Activated CD8-positive, alpha-beta memory T cell treated with anti-CD3 and anti-CD28 coated beads, Interleukin-2, amount 10 ng/mL, durations not matched to agents 7 days and 5 days (primary cell): ENCODE results near the gene ZNF32. TPM values are rescaled to one million over a fixed set of nuclear protein-coding genes. Genes with fewer than 3 reads are reported as not detected.
A peak's percentile ranks its signal among the peaks of the same experiment; 100 is the strongest.

Source experiments
- ATAC-seq: fragments of 150-1000 bp; cut with Tn5 transposase; one replicate; pipeline ENCODE4 v1.10.0; 2021; ENCODE audit warnings: moderate library complexity
- CTCF ChIA-PET: fragments of 350-600 bp; sonication (Branson Sonifier 250); formaldehyde crosslinking; loops from one replicate; lab custom pipeline; 2021; ENCODE audit warnings: antibody characterized with exemption; lab: Charles Lee
- DNase-seq: peaks from one replicate; pipeline ENCODE4 v3.0.0-alpha.2; 2020
- H3K27ac Mint-ChIP-seq: one replicate; pipeline ENCODE4 v1.8.0; 2021; ENCODE audit warnings: mild to moderate bottlenecking, mixed read lengths
- H3K27me3 Mint-ChIP-seq: one replicate; pipeline ENCODE4 v1.8.0; 2021; ENCODE audit warnings: mixed read lengths
- H3K36me3 Mint-ChIP-seq: one replicate; pipeline ENCODE4 v1.8.0; 2021; ENCODE audit warnings: mild to moderate bottlenecking, mixed read lengths
- H3K4me1 Mint-ChIP-seq: one replicate; pipeline ENCODE4 v1.8.0; 2021; ENCODE audit warnings: mixed read lengths
- H3K4me3 Mint-ChIP-seq: one replicate; pipeline ENCODE4 v1.8.0; 2021; ENCODE audit warnings: mild to moderate bottlenecking, moderate library complexity, mixed read lengths
- H3K9me3 Mint-ChIP-seq: one replicate; pipeline ENCODE4 v1.8.0; 2022; ENCODE audit warnings: low read depth, mixed read lengths
- total RNA-seq, 2 experiments: library from RNA; stranded (reverse); gene quantifications; one replicate each; pipeline ENCODE4 v1.2.3, GENCODE V29; 2021

ZNF32 gene
- 1 to 10 TPM; 6.5 to 8.2 TPM for total RNA-seq

DNA sequence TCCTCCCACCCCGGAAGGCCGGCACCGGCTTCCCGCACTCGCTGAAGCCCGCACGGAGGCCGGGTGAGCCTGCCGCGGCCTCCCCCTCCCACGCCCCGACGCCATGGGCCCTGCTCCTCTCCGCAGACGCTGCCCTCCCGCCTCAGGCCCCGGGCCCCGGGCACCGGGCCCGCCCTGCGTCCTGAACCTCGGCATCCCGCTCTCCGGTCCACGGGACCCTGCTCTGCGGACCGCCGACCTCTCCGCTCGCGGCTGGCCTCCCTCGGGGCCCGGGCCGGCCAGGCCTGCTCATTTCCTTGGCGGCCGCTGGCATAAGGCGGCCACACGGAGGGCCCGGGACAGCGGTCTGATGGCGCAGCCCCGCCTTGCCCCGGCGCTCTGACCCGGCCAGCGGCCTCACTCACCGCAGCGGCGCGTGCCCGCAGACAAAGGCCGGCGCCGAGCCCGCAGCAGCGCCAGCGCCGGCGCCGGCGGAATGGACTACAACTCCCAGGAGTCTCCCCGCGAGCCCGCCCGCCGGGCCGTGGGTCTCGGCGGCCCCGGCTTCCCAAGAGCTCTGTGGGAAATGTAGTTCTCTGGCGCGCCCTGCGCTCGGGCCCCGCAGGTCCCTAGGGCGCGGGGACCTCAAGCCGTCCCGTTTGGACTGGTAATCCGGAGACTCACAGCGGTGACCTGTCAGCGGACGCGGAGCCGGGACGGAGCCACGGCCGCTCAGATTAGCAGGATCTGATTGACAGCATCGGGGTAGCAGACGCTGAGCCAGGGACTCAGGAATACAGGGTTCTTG is at the start of gene ZNF32:
Gene ZNF32, minus strand, starts transcription at position 484 of the 787 bp plus-strand sequence. CDS start 2,748 bp downstream, outside the sequence.
- DNase-seq (peak; percentile 82), ATAC-seq (peak; percentile 99)
- H3K4me1 Mint-ChIP-seq, result peaks cover 11% of the 10 kb centered on the region
- H3K9me3 Mint-ChIP-seq, result peaks cover 16% of the 10 kb centered on the region
- no peak within 1 kb of the TSS for H3K27ac Mint-ChIP-seq
- H3K36me3 Mint-ChIP-seq, result peaks cover 35% of the 10 kb centered on the region
- H3K4me3 Mint-ChIP-seq, result peak within 1 kb of the TSS; percentile 79
- H3K27me3 Mint-ChIP-seq, result peaks cover 9% of the 10 kb centered on the region
- CTCF ChIA-PET, result interaction anchor here (1.0 to 1.8 kb wide), 3 partner anchors 16 to 393 kb away, joined by 3 to 7 read pairs (median 3); no protein-coding TSS in a partner anchor

DNA sequence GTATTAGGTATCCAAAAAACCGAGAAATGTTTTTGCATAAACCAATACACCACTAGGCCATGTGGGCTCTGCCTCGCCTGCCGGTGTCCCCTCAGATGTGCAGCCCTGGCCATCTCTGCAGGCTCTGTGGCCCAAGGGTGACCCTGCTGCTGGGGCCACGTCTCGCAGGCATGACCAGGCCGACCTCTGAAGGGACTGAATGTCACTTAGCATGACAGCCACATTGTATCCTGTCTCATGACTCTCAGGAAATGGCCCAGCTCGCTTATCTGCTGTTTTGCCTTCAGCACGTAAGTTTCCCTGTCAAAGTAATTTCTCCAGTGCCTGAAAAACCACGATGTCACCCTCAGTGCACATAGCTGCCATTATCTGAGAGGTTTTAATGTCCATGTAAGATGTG is 49.5 kb upstream of the ZNF32 start:
- no peaks in the 10 kb centered on the region for H3K36me3 Mint-ChIP-seq
- H3K9me3 Mint-ChIP-seq, result no peaks in the 10 kb centered on the region
- H3K27me3 Mint-ChIP-seq, result peaks cover 4% of the 10 kb centered on the region
- H3K4me1 Mint-ChIP-seq, result no peaks in the 10 kb centered on the region
- no peak overlapping the region for H3K4me3 Mint-ChIP-seq
- DNase-seq (no peak), ATAC-seq (no peak)
- H3K27ac Mint-ChIP-seq, result no peak overlapping the region
- CTCF ChIA-PET, result no interaction called here

DNA sequence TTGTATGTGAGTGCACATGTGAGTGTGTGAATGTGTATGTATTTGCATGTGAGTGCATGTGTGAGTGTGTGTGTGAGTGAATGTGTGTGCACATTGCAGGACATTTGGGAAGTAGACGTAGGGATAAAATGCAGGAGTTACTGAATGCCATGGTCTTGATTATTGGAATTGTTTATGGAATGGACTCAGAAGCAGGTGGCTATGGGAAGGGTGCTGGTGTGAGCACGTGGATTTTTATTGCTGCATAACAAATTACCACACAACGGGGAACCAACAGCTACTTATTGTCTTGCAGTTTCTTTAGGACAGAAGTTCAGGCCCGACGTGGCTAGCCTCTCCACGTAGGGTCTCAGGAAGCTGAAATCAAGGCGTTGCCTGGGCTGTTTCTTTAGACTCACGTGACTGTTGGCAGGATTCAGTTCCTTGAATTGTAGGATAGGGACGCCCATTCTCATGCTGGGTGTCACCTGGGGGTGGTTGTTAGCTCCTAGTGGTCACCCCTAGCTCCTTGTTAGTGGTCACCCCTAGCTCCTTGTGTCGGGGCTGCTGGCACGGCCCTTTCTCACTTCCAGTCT is 48.3 kb upstream of the ZNF32 start:
- Mint-ChIP-seq H3K9me3 (no peaks in the 10 kb centered on the region), H3K27me3 (peaks cover 12% of the 10 kb centered on the region), H3K27ac (no peak overlapping the region), H3K4me3 (no peak overlapping the region), H3K36me3 (no peaks in the 10 kb centered on the region), H3K4me1 (no peaks in the 10 kb centered on the region)
- CTCF ChIA-PET, result no interaction called here
- peak; percentile 31 for DNase-seq
- no peak for ATAC-seq

DNA sequence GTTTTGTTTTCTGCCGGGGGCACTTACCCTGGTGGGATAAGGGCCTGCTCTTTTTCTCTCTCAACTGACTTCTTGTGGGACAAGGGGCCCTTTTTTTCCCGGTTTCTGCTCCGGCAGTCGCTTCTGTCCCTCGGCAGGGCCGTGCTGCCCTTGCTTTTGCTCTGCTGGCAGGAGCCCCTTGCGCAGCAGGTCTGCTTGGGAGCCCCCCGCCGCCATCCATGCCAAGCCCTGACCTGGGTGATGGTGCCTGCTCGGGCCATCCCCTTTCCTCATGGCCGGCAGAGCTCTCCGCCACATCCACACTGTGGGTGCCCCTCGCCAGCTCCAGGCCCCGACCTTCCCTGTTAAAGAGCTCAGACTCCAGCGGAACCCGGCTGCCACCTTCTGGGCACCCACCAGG is 47.0 kb upstream of the ZNF32 start:
- Mint-ChIP-seq H3K9me3 (no peaks in the 10 kb centered on the region), H3K4me1 (peaks cover 2% of the 10 kb centered on the region), H3K4me3 (no peak overlapping the region), H3K27ac (no peak overlapping the region), H3K36me3 (no peaks in the 10 kb centered on the region), H3K27me3 (peaks cover 24% of the 10 kb centered on the region)
- DNase-seq, result no peak
- ATAC-seq, result no peak
- CTCF ChIA-PET, result no interaction called here

- Mint-ChIP-seq H3K27ac (no peak overlapping the region), H3K4me1 (peaks cover 2% of the 10 kb centered on the region), H3K4me3 (no peak overlapping the region), H3K27me3 (peaks cover 25% of the 10 kb centered on the region), H3K36me3 (no peaks in the 10 kb centered on the region), H3K9me3 (no peaks in the 10 kb centered on the region)
- DNase-seq, result no peak
- CTCF ChIA-PET, result no interaction called here
- no peak for ATAC-seq
Observed at GRCh38 chr10:43695321-43695720, 46.6 kb upstream of the ZNF32 start.

DNA sequence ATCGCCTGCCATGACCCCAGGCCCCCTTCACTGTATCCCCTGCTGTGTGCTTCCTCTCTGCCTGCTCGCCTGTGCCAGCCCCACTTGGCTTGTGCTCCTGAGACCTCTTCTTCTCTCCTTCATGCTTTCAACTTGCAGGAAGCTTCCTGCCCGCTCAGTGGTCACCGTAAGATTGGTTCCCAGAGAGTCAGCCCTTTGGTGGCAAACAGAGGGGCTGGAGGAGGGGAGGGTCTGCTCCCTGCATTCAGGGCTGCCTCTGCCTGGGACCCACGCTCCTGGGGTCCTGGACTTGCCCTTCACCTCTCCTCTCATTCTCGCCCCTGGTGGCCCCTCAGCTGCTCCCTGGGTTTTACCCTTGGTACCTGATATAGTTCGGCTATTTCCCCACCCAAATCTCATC is 45.8 kb upstream of the ZNF32 start:
- no peak for ATAC-seq
- DNase-seq, result no peak
- H3K27me3 Mint-ChIP-seq, result peaks cover 28% of the 10 kb centered on the region
- H3K36me3 Mint-ChIP-seq, result no peaks in the 10 kb centered on the region
- H3K4me3 Mint-ChIP-seq, result no peak overlapping the region
- CTCF ChIA-PET, result interaction anchor here (1.0 kb wide), 1 partner anchor 324 kb away, joined by 3 read pairs; no protein-coding TSS in a partner anchor
- no peak overlapping the region for H3K27ac Mint-ChIP-seq
- H3K4me1 Mint-ChIP-seq, result peaks cover 7% of the 10 kb centered on the region
- H3K9me3 Mint-ChIP-seq, result no peaks in the 10 kb centered on the region

GRCh38 chr10:43693602-43694001 is 44.9 kb upstream of the ZNF32 start:
- no peak overlapping the region for H3K4me3 Mint-ChIP-seq
- ATAC-seq, result no peak
- H3K9me3 Mint-ChIP-seq, result no peaks in the 10 kb centered on the region
- no peaks in the 10 kb centered on the region for H3K36me3 Mint-ChIP-seq
- no peak overlapping the region for H3K27ac Mint-ChIP-seq
- H3K27me3 Mint-ChIP-seq, result peaks cover 31% of the 10 kb centered on the region
- peaks cover 7% of the 10 kb centered on the region for H3K4me1 Mint-ChIP-seq
- CTCF ChIA-PET, result interaction anchor here (0.7 kb wide), 1 partner anchor 11 kb away, joined by 3 read pairs; no protein-coding TSS in a partner anchor
- DNase-seq, result no peak

- Mint-ChIP-seq H3K36me3 (no peaks in the 10 kb centered on the region), H3K4me3 (no peak overlapping the region), H3K27ac (no peak overlapping the region), H3K4me1 (peaks cover 7% of the 10 kb centered on the region), H3K9me3 (no peaks in the 10 kb centered on the region), H3K27me3 (peaks cover 36% of the 10 kb centered on the region)
- CTCF ChIA-PET, result interaction anchor here (1.1 to 1.6 kb wide), 2 partner anchors 327 to 619 kb away, joined by 3 to 6 read pairs; no protein-coding TSS in a partner anchor
- ATAC-seq, result no peak
- DNase-seq, result no peak
Observed at GRCh38 chr10:43692051-43692825, 43.6 kb upstream of the ZNF32 start.

DNA sequence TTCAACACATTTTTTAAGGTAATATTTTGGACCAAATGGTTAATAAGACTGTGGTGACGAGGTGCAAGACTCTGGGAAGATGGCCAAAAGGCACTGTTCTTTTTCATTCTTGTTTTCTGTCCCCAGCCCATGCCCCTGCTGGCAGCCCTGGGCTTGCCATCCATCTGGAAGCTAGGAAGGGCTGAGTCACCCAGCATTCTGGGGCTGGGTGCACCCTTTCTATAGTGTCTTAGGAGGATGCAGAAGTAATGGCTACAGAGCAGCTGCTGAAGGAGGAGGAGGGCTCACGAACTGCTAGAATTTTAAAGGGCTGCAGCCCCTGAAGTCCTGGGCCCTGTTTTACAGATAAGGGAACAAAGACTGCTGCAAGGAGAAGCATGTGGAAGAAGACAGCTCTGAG is 42.8 kb upstream of the ZNF32 start:
- Mint-ChIP-seq H3K9me3 (no peaks in the 10 kb centered on the region), H3K27ac (no peak overlapping the region), H3K4me3 (no peak overlapping the region), H3K27me3 (peaks cover 39% of the 10 kb centered on the region), H3K4me1 (peaks cover 7% of the 10 kb centered on the region), H3K36me3 (no peaks in the 10 kb centered on the region)
- ATAC-seq (no peak), DNase-seq (no peak)
- CTCF ChIA-PET, result interaction anchor here (1.1 to 2.4 kb wide), 4 partner anchors 119 to 619 kb away, joined by 3 to 11 read pairs (median 6); no protein-coding TSS in a partner anchor

GRCh38 chr10:43689955-43690771 is 41.5 kb upstream of the ZNF32 start:
- peak; percentile 86 for DNase-seq
- Mint-ChIP-seq H3K27ac (peak overlapping the region; percentile 61), H3K9me3 (no peaks in the 10 kb centered on the region), H3K4me1 (peaks cover 7% of the 10 kb centered on the region), H3K4me3 (peak overlapping the region; percentile 74), H3K36me3 (no peaks in the 10 kb centered on the region), H3K27me3 (peaks cover 40% of the 10 kb centered on the region)
- CTCF ChIA-PET, result interaction anchor here (0.6 to 3.6 kb wide), 30 partner anchors 9 to 696 kb away, joined by 3 to 24 read pairs (median 4); partner anchors contain the start of genes ZNF32 and ZNF485
- ATAC-seq, result peak; percentile 99

- CTCF ChIA-PET, result interaction anchor here (0.6 to 3.6 kb wide), 30 partner anchors 8 to 1180 kb away, joined by 3 to 24 read pairs (median 4); partner anchors contain the start of genes ZNF32 and ZNF485
- Mint-ChIP-seq H3K27ac (peak overlapping the region; percentile 61), H3K4me1 (peaks cover 7% of the 10 kb centered on the region), H3K4me3 (peak overlapping the region; percentile 74), H3K36me3 (no peaks in the 10 kb centered on the region), H3K9me3 (no peaks in the 10 kb centered on the region), H3K27me3 (peaks cover 41% of the 10 kb centered on the region)
- ATAC-seq (peak; percentile 63), DNase-seq (peak; percentile 47)
Observed at GRCh38 chr10:43689618-43689954, 40.9 kb upstream of the ZNF32 start.

DNA sequence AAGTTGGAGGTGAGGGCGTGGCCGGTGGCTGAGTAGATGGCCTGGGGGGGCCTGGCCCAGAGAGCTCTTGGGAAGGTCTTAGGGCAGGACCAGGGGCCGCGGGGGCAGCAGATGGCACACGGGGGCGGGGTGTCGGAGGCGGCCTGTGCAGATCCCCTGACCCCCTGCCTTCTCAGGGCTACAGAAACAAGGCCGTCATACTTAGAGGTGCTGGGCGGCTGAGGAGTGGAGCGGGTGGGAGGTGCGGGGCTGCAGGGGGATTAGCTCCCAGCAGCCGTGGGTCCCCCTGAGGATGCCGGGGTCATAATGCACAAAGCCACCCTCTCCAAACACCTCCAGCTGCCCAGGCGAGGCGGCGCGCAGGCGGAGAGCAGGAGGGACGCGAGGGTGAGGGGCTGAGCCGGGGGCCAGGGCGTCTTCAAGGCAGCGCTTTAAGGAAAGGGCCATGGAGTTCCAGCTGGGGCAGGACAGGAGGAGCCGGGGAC is 40.4 kb upstream of the ZNF32 start:
- CTCF ChIA-PET, result interaction anchor here (0.8 to 3.6 kb wide), 20 partner anchors 16 to 1181 kb away, joined by 3 to 24 read pairs (median 4); partner anchors contain the start of genes ZNF32 and ZNF485
- no peak for ATAC-seq

More for the DNA sequence above, 40.4 kb upstream of the ZNF32 start:
- Mint-ChIP-seq H3K27me3 (peaks cover 41% of the 10 kb centered on the region), H3K36me3 (no peaks in the 10 kb centered on the region), H3K4me1 (peaks cover 7% of the 10 kb centered on the region), H3K27ac (no peak overlapping the region), H3K4me3 (peak overlapping the region; percentile 74), H3K9me3 (no peaks in the 10 kb centered on the region)
- DNase-seq, result no peak
